ENCODE data around the gene C17orf67. TPM values are rescaled to one million over a fixed set of nuclear protein-coding genes. Genes with fewer than 3 reads are reported as not detected.

C17orf67 gene
- total RNA-seq, 4 donors from 2014 or later: 0.27 to 1.3 TPM; not detected in 2

DNA sequence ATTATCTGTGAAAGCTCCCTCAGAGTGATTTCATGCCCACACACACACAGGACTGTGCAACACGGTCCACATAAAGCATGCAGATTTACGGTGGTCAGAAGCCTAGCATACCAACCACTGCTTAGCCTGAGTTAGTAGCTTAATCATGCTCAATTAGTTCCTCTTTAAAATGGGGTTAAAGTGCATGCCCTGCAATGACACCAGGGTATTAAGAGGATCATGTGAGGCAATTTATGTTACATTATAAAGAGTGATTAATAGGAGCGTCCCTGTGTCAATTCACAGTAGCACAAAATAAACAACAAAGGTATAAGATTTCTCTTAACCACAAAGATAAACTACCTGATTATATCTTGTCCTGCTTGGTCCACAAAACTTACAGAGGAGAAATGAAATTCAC is 39.8 kb downstream of the C17orf67 start:
- 20 to 53% methylated on average over 1 to 3 of the region's 3 CpGs for WGBS, 2 donors (ENCODE audit: low coverage in 1 of 2)
- no peak overlapping the region for H3K4me3 ChIP-seq

DNA sequence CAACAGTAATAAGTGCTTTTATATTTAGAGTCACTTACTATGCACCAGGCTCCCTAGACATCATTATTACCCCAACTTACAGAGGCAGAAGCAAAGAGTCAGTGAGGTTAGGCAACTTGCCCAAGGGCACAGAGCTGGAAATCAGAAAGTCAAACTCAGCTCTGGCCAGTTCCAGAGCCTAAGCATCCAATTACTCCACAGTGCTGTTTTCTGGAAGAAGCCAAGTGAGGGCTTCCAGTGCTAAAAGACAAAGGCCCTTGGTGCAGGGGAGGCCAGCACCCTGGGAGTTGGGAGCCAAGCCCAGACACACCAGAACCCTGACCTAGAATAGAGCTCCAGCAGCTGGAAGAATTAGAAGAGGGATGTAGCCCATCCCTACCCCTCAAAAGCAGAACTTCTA is 40.2 kb downstream of the C17orf67 start:
- H3K27me3 ChIP-seq: no peaks in the 10 kb centered on the region
- H3K36me3 ChIP-seq: no peaks in the 10 kb centered on the region
- no peak overlapping the region for H3K27ac ChIP-seq
- H3K9me3 ChIP-seq: no peaks in the 10 kb centered on the region
- no peak for DNase-seq
- H3K4me1 ChIP-seq: peaks cover 0 to 2% (median 0%) of the 10 kb centered on the region in 4 donors
- H3K4me3 ChIP-seq: no peak overlapping the region
- no peak for TF ChIP-seq POLR2A (IDR thresholded peaks at IDR 0.05)
- no peak for TF ChIP-seq CTCF (IDR thresholded peaks at IDR 0.05)
- TF ChIP-seq EP300 (IDR thresholded peaks at IDR 0.05; ENCODE audit: low read depth): no peak
- TF ChIP-seq POLR2AphosphoS5 (IDR thresholded peaks at IDR 0.05): no peak
- intact Hi-C loops (cut with DNase I; ENCODE audit: low total_unique reads): no loop called here
- in situ Hi-C loops (cut with MboI; ENCODE audit: low pct_ligation_motif_present in 1 of 4, low pct_unique_long_range_greater_than_20kb in 1 of 4, low sequenced_read_pairs in 3 of 4): no loop called here

More for the DNA sequence above, 39.8 kb downstream of the C17orf67 start:
- DNase-seq: no peak
- intact Hi-C loops (cut with DNase I; ENCODE audit: low total_unique reads) (no loop called here), in situ Hi-C loops (cut with MboI; ENCODE audit: low pct_ligation_motif_present in 1 of 4, low pct_unique_long_range_greater_than_20kb in 1 of 4, low sequenced_read_pairs in 3 of 4) (no loop called here)
- Histone ChIP-seq H3K27ac (no peak overlapping the region), H3K4me1 (peaks cover 0 to 2% (median 0%) of the 10 kb centered on the region in 4 donors), H3K36me3 (no peaks in the 10 kb centered on the region), H3K9me3 (no peaks in the 10 kb centered on the region), H3K27me3 (no peaks in the 10 kb centered on the region)
- TF ChIP-seq POLR2AphosphoS5 (IDR thresholded peaks at IDR 0.05) (no peak), CTCF (IDR thresholded peaks at IDR 0.05) (no peak), EP300 (IDR thresholded peaks at IDR 0.05; ENCODE audit: low read depth) (no peak)

GRCh38 chr17:56792267-56792666 is 41.5 kb downstream of the C17orf67 start:
- Histone ChIP-seq H3K4me3 (no peak overlapping the region), H3K9me3 (no peaks in the 10 kb centered on the region), H3K27ac (no peak overlapping the region), H3K4me1 (peaks cover 0 to 2% (median 0%) of the 10 kb centered on the region in 4 donors), H3K36me3 (no peaks in the 10 kb centered on the region), H3K27me3 (no peaks in the 10 kb centered on the region)
- intact Hi-C loops (cut with DNase I; ENCODE audit: low total_unique reads) (no loop called here), in situ Hi-C loops (cut with MboI; ENCODE audit: low pct_ligation_motif_present in 1 of 4, low pct_unique_long_range_greater_than_20kb in 1 of 4, low sequenced_read_pairs in 3 of 4) (no loop called here)
- TF ChIP-seq POLR2AphosphoS5 (IDR thresholded peaks at IDR 0.05) (no peak), CTCF (IDR thresholded peaks at IDR 0.05) (no peak), EP300 (IDR thresholded peaks at IDR 0.05; ENCODE audit: low read depth) (no peak), POLR2A (IDR thresholded peaks at IDR 0.05) (no peak)
- WGBS, 2 donors (ENCODE audit: low coverage in 1 of 2): 96 to 100% methylated on average over 1 of the region's 1 CpG
- no peak for DNase-seq

GRCh38 chr17:56786989-56787482 is 46.7 kb downstream of the C17orf67 start:
- Histone ChIP-seq H3K9me3 (no peaks in the 10 kb centered on the region), H3K36me3 (no peaks in the 10 kb centered on the region), H3K4me3 (no peak overlapping the region), H3K27ac (no peak overlapping the region), H3K4me1 (peaks cover 0 to 9% (median 0%) of the 10 kb centered on the region in 4 donors), H3K27me3 (no peaks in the 10 kb centered on the region)
- intact Hi-C loops (cut with DNase I; ENCODE audit: low total_unique reads) (no loop called here), in situ Hi-C loops (cut with MboI; ENCODE audit: low pct_ligation_motif_present in 1 of 4, low pct_unique_long_range_greater_than_20kb in 1 of 4, low sequenced_read_pairs in 3 of 4) (no loop called here)
- WGBS, 2 donors (ENCODE audit: low coverage in 1 of 2): 49% methylated on average over 7 of the region's 7 CpGs; no CpG with 5 or more reads in 1 of the 2 donors
- TF ChIP-seq POLR2A (IDR thresholded peaks at IDR 0.05) (no peak), POLR2AphosphoS5 (IDR thresholded peaks at IDR 0.05) (no peak), CTCF (IDR thresholded peaks at IDR 0.05) (no peak), EP300 (IDR thresholded peaks at IDR 0.05; ENCODE audit: low read depth) (no peak)
- DNase-seq: peak; percentile 25
